ENCODE results near the gene TNIP1. TPM values are rescaled to one million over a fixed set of nuclear protein-coding genes. Genes with fewer than 3 reads are reported as not detected.
A peak's percentile ranks its signal among the peaks of the same experiment; 100 is the strongest.

TNIP1 gene
- polyA plus RNA-seq, 3 donors, result 62.7 to 264 (median 97.5) TPM

GRCh38 chr5:151056379-151057325 lies 24.2 kb downstream of the TNIP1 start:
- 84 to 97% (median 86%) methylated on average over 24 to 25 of the region's 25 CpGs for WGBS, 3 donors

GRCh38 chr5:151055336-151055735 lies 25.5 kb downstream of the TNIP1 start:
- no peak overlapping the region for H3K27ac ChIP-seq (ENCODE audit: low read depth, low read length)
- WGBS, 3 donors, result 63 to 90% (median 90%) methylated on average over 6 of the region's 6 CpGs

More at GRCh38 chr5:151056379-151057325, 24.2 kb downstream of the TNIP1 start:
- no peak overlapping the region for H3K27ac ChIP-seq (ENCODE audit: low read depth, low read length)

GRCh38 chr5:151054709-151055108 lies 26.1 kb downstream of the TNIP1 start:
- H3K27ac ChIP-seq (ENCODE audit: low read depth, low read length), result no peak overlapping the region
- 75 to 95% (median 87%) methylated on average over 3 of the region's 3 CpGs for whole genome bisulfite sequencing, 3 donors

- no peak overlapping the region for H3K27ac ChIP-seq (ENCODE audit: low read depth, low read length)
- 96 to 97% (median 97%) methylated on average over 4 of the region's 4 CpGs for WGBS, 3 donors
Observed at GRCh38 chr5:151053796-151054462, 26.9 kb downstream of the TNIP1 start.

GRCh38 chr5:151052836-151053235 lies 28.0 kb downstream of the TNIP1 start:
- no peak overlapping the region for H3K27ac ChIP-seq (ENCODE audit: low read depth, low read length)
- 67 to 95% (median 83%) methylated on average over 3 of the region's 3 CpGs for WGBS, 3 donors

- no peak overlapping the region for H3K27ac ChIP-seq (ENCODE audit: low read depth, low read length)
- WGBS, 3 donors, result 69 to 71% (median 70%) methylated on average over 10 of the region's 10 CpGs
Observed at GRCh38 chr5:151051931-151052608, 28.8 kb downstream of the TNIP1 start.

GRCh38 chr5:151051066-151051930 lies 29.5 kb downstream of the TNIP1 start:
- H3K27ac ChIP-seq (ENCODE audit: low read depth, low read length), result no peak overlapping the region
- 58 to 64% (median 59%) methylated on average over 6 of the region's 6 CpGs for WGBS, 3 donors

GRCh38 chr5:151048526-151048925 lies 32.3 kb downstream of the TNIP1 start:
- 61 to 72% (median 63%) methylated on average over 7 of the region's 7 CpGs for WGBS, 3 donors
- H3K27ac ChIP-seq (ENCODE audit: low read depth, low read length), result no peak overlapping the region

- no peak overlapping the region for H3K27ac ChIP-seq (ENCODE audit: low read depth, low read length)
Observed at GRCh38 chr5:151047814-151048425, 32.9 kb downstream of the TNIP1 start.

GRCh38 chr5:151042453-151043093 lies 38.3 kb downstream of the TNIP1 start:
- WGBS, 3 donors, result 90 to 96% (median 94%) methylated on average over 12 of the region's 12 CpGs
- H3K27ac ChIP-seq (ENCODE audit: low read depth, low read length), result no peak overlapping the region

More at GRCh38 chr5:151047814-151048425, 32.9 kb downstream of the TNIP1 start:
- WGBS, 3 donors, result 63 to 72% (median 65%) methylated on average over 13 of the region's 13 CpGs

- no peak overlapping the region for H3K27ac ChIP-seq (ENCODE audit: low read depth, low read length)
- 94 to 95% (median 94%) methylated on average over 11 of the region's 11 CpGs for WGBS, 3 donors
Observed at GRCh38 chr5:151041577-151042268, 39.1 kb downstream of the TNIP1 start.

GRCh38 chr5:151040211-151040747 lies 40.6 kb downstream of the TNIP1 start:
- no peak overlapping the region for H3K27ac ChIP-seq (ENCODE audit: low read depth, low read length)
- WGBS, 3 donors, result 66 to 77% (median 70%) methylated on average over 8 of the region's 8 CpGs

GRCh38 chr5:151039665-151040064 lies 41.2 kb downstream of the TNIP1 start:
- 74 to 89% (median 83%) methylated on average over 9 of the region's 9 CpGs for WGBS, 3 donors

GRCh38 chr5:151038801-151039238 lies 42.0 kb downstream of the TNIP1 start:
- WGBS, 3 donors, result 81 to 85% (median 81%) methylated on average over 7 of the region's 7 CpGs
- no peak overlapping the region for H3K27ac ChIP-seq (ENCODE audit: low read depth, low read length)

More at GRCh38 chr5:151039665-151040064, 41.2 kb downstream of the TNIP1 start:
- no peak overlapping the region for H3K27ac ChIP-seq (ENCODE audit: low read depth, low read length)

GRCh38 chr5:151038412-151038745 lies 42.5 kb downstream of the TNIP1 start:
- peak overlapping the region; percentile 19 for H3K27ac ChIP-seq (ENCODE audit: low read depth, low read length)
- WGBS, 3 donors, result 64 to 78% (median 65%) methylated on average over 8 of the region's 8 CpGs

Measured in adipose tissue (tissue), 3 donors.